Measurements from ENCODE around the gene LARGE2.

Gene LARGE2

DNA sequence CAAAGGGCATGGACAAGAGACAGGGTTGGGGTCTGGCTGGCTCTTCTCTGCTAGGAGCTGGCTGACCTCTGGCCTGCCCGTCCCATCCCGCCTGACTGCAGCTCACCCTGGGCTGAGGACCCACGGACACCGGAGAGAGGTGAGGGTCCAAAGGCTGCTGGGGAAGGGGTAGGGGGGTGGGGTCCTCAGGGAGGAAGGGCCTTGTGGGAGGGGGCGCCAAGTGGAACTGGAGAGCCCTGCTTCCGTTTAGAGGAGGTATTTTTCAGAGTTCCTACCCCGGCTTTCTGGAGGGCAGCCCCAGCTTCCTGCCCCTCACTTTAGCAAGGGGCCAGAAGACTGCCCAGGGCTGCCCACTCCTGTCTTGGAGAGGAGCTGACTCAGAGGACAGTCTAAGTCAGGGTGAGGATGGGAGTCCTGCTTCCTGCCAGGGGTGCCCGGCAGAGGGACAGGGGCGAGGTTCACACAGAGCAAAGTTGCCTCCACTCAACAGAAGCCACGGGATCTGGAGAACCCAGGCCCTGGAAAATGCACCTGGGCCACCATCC, 7.1 kb downstream of the LARGE2 start:
- no peak for DNase-seq (ENCODE audit: low read depth, low spot score)

DNA sequence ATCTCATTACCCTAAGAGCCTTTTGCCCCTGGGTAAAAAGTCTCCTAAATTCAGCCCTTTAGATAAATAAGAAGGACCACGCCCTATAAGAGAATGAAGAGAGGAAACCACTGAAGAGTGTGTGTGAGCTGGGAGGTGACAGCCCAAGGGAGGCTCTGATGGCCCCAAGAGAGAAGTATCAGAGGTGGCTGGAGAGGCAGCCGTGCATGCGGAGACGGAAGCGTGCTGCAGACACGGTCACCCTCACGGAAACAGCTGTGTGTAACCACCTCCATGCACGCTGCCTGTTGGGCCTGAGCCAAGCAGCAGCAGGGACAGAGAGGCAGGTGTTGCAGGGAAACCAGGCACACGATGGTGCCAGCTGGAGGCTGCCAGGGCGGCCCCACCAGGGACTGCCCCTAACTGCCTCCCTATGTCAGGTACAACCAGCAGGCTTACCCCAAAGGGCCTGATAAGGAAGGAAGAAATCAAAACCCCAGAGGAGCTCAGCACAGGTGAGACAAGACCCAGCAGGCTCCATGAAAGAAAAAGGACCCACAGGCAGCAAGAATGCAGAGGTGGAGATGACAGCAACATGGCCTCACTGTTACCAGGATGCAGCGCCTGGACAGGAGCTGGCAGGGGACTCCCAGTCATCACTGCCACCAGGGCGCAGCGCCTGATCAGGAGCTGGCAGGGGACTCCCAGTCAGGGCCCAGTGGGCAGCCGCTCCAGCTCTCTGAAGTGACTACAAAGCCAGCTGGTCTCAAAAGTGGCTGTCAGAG, 7.8 kb downstream of the LARGE2 start:
- DNase-seq (ENCODE audit: low read depth, low spot score): no peak

DNA sequence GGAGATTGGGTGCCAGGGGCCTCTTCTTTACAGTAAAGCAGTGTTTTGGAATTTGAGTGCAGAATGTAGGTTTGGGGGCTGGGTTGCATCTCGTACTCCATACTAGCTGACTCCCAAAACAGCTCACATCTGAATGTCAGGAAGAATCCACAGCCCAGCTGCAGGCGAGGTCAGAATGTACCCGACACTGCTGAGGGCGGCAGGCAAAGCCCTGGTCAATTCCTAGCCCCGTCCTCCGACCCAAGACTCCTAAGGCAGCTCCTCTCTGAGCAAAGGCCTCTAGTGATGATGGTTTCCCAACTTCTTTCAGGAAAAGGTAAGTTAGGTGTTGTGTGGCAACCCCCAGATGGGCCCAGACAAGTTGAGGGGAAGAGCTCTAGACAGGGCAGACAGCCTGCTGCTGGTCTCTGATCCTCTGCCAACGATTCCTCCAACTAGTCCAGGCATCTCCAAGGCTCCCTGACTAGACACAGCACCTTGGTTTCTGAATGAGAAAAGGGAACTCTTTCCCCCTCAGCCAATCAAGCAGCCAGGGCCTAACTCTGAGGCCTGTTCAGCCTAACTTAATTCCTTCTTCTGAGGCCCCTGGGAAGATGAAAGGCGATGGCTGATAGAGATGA, 8.6 kb downstream of the LARGE2 start:
- no peak for DNase-seq (ENCODE audit: low read depth, low spot score)

DNA sequence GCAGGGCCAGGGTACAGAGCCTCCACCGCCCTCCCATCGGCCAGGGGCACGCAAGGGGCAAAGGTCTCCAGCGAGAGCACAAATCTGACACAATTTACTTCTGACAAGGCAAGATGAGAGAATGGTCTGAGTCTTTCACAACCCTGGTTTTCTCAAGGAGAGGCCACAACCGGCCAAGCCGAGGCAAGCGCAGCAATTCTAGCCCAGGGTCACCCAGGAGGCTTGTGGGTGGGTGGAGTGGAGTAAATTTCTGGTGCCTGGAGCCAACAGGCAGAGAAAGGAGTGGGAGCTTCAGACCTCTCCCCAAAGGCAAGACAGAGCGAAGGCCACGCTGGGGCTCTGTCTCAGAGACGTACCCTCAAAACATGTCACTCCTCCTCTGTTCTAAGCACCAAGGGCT, 9.3 kb downstream of the LARGE2 start:
- no peak for DNase-seq (ENCODE audit: low read depth, low spot score)

DNA sequence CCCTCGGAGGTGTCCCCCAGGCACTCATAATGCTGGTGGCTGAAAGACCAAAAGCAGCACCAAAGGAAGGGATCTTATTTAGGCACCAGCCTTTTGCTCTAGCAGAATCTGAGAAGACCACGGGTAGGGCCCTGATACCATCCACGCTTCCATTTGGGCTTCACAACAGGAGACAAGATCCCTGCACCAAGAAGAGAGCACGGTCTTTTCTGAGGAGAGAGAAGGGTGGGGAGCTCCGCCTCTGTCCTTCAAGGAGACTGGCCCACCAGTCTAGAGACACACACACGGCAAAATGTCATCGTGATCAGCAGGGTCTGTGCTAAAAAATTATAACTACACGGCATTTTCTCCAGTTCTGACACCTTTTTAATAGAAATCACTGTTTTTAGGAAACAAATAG, 9.8 kb downstream of the LARGE2 start:
- DNase-seq (ENCODE audit: low read depth, low spot score): no peak

DNA sequence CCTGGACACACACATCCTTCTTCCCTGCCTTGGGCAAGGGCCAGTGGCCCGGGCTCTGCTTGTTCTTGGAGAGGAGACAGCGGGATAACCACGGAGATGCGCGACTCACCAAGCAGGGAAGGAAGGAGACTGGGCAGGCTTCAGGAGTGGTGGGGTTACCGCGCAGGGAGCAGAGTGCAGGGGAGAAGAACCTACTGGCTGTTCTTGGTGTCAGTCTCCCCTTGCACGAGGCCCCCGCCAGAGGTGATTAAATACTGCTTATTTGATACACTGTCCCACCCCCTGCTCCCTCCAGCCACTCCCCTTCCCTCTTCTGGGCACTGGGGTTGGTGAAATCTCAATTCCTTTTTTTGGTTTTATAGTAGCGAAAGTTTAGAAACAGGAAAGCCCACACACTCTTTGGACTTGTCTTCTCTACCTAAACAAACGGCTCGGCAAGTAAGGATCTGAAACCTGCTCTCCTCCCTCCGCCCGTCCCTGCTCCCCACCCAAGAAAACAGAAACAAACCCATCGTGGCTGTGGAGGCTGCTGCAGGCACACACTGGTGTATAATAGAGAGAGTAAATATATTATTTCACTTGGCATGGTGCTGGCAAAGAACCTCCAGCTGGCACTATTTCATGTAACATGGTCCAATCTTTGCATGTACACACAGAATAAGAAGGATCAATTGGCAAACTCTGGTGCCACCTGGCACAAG, 10.8 kb downstream of the LARGE2 start:
- DNase-seq (ENCODE audit: low read depth, low spot score): no peak

DNA sequence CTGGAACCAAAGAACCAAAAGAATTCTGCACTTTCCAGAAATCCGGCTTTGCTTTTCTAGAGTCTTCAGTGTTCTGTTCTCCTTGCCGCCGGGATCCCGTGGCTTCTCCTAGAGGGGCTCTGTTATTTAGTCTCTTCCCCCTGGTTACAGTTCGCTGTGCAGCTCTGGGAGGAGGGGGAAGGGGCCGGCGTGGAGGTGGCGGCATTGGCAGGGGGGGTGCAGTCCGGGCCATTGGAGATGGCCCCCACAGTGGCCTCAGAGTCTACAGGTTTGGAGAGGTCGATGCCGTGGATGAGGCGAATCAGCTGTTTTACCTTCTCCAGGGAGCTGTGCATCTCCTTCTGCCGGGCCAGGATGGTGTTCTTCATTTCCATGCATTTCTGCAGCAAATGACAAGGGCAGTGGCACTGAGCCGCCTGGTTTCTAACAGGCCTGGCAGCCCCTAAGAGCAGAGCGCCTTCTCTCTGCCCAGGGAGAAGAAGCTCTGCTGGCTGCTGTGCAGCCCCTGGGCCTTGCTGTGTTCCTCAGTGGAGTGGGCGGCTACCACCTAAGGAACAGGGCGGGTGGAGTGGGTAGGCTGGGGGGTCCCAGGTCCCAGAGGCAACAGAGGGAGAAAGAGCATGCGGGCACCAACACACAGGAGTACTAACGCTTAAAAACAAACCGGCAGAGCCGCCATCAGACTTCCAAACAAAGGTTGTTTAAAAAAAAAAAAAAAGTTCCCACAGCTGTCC, 11.6 kb downstream of the LARGE2 start:
- DNase-seq (ENCODE audit: low read depth, low spot score): no peak

DNA sequence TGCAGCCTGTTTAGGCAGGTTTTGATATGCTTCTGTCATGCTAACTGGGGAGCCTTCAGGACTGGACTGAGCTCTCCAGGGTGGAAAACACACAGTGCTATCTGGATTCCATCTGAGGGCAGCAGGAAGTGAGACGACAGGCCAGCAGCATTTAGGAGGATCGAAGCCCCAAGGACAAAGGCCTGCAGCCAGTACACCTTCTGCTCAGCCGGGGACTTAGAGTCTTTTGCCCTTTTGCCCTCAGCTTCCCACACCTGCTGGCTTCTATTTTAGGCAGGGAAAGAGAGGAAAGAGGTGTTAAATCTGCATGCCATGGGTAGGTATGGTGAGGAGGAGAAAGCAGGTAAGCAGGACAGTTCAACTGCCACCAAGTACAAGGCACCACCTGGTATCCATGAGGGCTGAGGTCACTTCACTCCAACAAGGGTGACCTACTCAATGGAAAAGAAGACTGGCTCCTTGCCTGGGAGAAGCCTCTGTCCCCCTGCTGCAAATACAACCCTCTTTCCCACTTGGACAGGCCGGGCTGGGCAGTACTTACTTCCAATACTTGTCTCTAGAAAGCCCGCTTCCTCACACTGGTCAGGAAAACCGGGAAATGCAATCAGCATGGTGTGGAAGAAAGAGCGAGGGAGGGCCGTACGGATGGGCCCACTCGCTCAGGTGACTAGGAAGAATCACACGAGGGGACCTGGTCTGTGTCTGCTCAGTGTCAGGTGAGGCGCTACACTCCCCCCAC, 12.3 kb downstream of the LARGE2 start:
- DNase-seq (ENCODE audit: low read depth, low spot score): no peak

DNA sequence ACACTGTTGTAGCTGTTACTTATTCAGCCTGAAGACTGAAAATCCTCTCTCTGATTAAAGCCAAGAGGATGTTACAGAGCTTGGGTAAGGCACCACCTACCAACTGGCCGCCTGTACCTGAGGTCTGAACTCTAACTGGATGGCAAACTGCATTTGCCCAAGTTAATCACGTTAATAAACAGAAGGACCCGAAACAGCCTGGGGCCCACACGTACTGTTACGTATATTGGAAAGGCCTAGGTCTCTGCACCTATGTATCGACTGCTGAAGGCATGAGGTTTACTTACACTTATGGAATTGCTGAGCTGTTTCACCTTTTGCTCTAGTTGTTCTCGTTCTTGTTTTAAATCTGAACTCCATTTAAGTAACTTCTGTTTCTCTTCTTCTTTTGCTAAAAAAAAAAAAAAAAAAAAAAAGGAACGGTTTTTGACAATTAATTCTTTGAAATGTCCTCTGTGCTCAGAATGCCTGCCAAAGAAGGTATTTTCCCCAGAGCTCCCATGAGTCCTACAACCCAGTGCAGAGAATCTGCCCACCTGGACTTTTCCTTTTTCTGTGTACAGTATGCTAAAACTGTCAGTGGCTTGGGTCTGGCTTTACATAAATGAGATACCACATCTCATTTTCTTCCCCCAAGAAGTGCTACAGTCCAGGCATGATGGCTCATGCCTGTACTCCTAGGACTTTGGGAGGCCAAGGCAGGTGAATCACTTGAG, 13.1 kb downstream of the LARGE2 start:
- no peak for DNase-seq (ENCODE audit: low read depth, low spot score)

DNA sequence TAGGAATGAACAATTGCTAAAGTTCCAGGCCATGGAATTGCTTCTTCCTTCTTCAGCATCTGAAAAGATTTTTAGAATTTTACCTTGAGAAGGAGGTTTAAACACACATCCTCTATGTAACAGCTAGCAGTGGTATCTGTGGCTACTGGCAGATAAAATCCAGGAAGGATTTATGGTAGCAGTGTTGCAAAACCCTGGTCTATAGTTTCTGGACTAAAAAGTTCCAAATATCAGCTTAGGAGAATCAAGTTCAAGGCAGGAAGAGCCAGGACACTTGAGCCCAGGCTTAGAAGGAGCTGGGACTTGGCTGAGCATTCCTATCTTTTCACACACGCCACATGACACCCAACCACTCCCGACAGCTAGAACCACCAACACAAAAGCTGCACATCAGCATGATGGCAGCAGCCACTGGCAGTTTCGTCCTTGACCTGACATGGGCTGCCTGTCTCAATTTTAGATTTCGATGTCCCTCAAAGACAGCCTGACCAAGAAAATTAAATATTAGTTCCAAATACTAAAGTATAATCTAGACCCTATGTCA, 14.1 kb downstream of the LARGE2 start:
- DNase-seq (ENCODE audit: low read depth, low spot score): no peak

DNA sequence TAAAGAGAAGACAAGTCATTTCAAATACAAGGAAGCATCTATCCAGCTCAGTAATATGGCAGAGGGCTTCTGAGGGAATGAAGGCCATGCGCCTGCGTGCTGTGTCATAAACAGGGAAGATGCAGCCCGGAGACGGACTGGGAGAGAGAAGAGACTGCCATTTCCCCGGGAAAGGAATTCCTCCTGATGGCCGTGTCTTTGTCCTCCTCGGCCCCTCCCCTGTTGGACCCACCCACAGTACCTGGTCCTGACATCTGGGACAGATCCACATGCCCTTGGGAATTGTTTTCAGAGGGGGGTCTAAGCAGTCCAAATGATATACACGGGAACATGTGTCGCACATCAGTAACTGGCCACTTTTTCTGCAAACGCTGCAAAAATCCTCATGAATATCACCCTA, 15.5 kb downstream of the LARGE2 start:
- DNase-seq (ENCODE audit: low read depth, low spot score): no peak

DNA sequence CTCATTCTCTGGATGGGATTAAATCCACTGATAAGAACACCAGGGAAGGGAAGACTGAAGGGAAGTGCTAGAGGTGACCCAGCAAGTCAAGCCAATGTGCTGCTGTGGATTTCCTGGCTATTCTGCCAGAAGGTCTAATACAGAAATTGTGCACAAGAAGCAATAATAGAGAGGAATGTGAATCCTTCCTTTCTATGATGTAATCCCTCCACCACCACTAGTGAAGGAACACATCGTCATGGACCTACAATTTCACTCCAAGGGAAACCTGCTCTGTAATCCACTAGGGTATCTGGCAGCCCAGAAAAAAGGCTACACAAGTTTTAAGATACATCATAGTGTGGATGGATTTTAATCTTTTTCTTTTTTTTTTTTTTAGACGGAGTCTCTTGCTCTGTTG, 17.4 kb downstream of the LARGE2 start:
- no peak for DNase-seq (ENCODE audit: low read depth, low spot score)

DNA sequence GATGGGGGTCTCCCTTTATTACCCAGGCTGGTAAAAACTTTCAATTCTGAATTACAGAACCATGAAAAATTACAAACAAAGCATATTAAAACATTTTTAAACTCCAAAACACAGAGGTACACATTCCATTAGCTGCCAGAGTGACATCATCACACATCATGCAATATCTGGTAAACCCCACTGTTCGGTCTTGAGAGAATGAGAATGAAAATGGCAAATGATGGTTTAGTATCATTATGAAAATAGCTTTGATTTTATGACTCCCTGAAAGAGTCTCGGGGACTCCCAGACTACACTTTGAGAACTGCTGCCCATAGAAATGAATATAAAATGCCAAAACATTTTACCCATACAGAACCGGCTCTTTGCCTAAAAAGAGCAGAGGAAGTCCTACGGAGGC, 18.8 kb downstream of the LARGE2 start:
- no peak for DNase-seq (ENCODE audit: low read depth, low spot score)

DNA sequence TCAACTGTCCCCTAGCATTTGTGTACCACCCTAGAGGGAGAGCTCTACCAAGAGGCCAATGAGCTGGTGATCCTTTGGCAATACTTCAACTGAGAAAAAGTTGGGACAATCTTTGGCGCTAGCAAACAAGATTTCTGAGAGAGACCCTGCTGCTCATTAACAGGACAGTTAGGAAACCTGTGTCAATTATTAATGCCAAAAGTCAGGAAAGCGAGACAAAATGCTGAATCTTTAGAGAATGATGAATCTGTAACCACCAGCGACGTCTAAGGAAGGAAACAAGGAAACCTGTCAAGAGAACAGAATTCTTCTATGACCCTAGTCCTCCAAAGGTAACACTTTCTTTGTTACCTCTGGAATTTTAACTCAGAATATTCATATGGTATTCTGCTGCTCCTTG, 19.9 kb downstream of the LARGE2 start:
- no peak for DNase-seq (ENCODE audit: low read depth, low spot score)

DNA sequence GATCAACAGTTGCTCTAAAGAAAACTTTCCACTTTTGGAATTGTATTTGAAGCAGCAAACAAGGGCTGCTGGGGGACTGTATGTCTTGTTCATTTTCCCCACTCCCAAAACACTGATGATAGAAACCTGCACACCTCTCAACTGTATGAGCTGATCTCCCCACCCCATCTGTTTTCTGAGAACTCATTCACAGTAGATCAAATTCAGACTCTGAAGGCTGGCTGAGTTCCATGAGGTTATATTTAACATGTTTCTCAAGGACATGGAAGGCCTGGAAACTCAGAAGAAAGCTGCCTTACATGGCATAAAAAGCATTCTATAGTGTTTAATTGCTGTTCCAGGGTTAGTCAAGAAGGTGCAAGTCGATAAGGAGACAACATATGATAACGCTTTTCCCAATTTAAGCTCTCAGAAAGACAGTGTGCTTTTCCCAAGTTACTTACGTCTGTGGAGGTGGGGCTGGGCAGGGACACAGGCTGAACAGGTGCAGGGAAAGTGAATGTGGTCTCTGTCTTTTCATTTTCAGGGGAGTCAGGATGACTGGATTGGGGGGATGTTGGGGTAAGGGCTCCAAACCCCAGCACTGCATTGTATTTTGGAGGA, 23.0 kb downstream of the LARGE2 start:
- DNase-seq (ENCODE audit: low read depth, low spot score): no peak

DNA sequence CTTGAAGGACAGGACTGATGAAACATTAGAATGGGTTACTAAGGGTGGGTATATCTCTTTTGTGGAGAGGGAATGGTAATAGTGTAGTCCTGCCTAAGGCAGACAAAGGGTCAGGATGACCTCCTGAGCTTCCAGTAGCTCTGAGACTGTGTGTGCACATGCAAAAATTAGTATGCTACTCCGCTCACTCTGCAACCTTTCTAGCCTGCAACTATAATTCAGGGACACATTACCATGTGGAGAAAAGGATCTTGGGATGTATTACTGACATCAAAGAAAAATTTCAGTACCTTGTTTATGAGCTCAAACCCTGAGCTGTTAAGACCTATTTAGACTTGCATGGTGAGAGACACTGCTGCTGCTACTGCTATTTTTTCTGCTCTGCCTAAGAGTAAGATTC, 25.4 kb downstream of the LARGE2 start:
- no peak for DNase-seq (ENCODE audit: low read depth, low spot score)

DNA sequence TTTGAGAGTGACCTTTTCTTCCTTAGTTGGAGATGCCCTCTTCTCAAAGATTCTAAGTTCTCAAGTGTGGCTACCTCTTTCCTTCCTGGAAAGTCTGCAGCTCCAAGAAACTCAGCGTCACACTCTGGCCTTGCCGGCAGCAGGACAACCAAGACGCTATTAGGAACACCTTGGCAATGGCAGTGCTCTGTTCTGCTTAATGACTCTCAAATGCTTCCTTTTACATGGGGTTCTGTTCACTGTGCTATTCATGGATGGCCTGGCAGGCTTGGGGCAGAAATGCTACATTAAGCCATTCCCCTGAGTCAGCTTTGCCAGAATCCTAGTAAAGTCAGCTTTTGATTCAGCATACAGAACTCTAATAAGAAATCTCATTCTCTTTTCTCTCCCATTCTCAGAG, 25.9 kb downstream of the LARGE2 start:
- no peak for DNase-seq (ENCODE audit: low read depth, low spot score)

DNA sequence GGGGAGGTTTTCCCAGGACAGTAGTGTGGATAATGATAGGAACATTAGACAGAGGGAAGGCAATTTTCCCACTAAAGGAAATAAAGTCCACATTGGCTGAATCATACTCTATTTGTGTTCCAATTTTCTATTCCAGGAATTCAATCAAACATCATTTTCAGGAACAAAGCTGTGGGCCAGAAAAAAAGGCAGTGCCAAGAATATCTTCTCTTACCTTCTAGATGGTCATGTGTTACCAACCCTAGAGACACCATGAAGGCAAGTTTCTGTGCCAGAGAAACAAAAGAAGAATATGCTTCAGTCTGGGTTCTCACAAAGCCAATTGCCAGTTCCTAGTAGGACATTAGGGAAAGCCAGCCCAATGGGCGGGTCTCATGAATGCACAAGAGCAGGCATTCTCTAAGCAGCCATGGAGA, 27.5 kb downstream of the LARGE2 start:
- DNase-seq (ENCODE audit: low read depth, low spot score): no peak

DNA sequence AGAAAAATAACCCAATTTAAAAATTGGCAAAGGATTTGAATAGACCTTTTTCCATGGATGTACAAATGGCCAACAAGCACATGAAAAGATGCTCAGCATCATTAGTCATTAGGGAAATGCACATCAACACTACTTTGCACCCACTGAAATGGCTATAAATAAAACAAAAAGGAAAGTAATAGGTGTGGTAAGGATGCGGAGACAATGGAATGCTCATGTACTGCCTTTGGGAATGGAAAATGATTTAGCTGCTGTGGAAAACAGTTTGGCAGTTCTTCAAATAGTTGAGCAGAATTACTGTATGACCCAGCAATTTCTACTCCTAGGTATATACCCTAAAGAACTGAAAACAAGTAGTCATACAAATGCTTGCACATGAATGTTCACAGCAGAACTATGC, 37.4 kb downstream of the LARGE2 start:
- DNase-seq (ENCODE audit: low read depth, low spot score): no peak

Measured in activated naive CD8-positive, alpha-beta T cell treated with anti-CD3 and anti-CD28 coated beads, Interleukin-2, amount 50 U/mL, for 16 hours (primary cell).